ENCODE data around the gene ELMOD2.

ELMOD2 gene

DNA sequence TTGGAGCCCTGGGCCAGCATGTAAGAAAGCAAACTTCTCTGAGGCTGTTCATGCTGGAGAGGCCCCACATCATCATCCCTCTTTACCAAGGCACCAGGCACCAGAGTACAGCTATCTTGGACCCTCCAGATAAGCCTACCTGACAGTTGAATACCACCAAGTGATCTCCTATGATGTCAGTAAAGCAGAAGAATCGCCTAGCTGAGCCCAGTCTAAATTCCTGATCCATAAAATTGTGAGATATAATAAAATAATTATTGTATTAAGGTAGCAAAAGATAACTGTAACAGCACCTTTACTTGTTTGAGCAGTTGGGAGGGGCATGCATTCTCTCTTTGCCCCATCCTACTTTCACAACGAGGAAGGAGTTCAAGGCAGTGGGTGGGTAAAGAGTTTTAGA lies 47.7 kb downstream of the ELMOD2 start:
- no peak overlapping the region for H3K9ac ChIP-seq (ENCODE audit: low read length)
- no peaks in the 10 kb centered on the region for H3K4me1 ChIP-seq (ENCODE audit: low read length)
- TF ChIP-seq, protein P1, sequence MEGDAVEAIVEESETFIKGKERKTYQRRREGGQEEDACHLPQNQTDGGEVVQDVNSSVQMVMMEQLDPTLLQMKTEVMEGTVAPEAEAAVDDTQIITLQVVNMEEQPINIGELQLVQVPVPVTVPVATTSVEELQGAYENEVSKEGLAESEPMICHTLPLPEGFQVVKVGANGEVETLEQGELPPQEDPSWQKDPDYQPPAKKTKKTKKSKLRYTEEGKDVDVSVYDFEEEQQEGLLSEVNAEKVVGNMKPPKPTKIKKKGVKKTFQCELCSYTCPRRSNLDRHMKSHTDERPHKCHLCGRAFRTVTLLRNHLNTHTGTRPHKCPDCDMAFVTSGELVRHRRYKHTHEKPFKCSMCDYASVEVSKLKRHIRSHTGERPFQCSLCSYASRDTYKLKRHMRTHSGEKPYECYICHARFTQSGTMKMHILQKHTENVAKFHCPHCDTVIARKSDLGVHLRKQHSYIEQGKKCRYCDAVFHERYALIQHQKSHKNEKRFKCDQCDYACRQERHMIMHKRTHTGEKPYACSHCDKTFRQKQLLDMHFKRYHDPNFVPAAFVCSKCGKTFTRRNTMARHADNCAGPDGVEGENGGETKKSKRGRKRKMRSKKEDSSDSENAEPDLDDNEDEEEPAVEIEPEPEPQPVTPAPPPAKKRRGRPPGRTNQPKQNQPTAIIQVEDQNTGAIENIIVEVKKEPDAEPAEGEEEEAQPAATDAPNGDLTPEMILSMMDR (IDR thresholded peaks at IDR 0.05; ENCODE audit: low read depth, low read length) = no peak
- no peak for TF ChIP-seq EZH2phosphoT487 (IDR thresholded peaks at IDR 0.05; ENCODE audit: low read depth)
- H3K27me3 ChIP-seq (ENCODE audit: low read depth, low read length) = peaks cover 19% of the 10 kb centered on the region
- no peak overlapping the region for H3K4me3 ChIP-seq (ENCODE audit: low read length)
- no peaks in the 10 kb centered on the region for H4K20me1 ChIP-seq (ENCODE audit: insufficient read depth, low read length)
- peaks cover 11% of the 10 kb centered on the region for H3K9me3 ChIP-seq (ENCODE audit: insufficient read depth, low read length)
- no peaks in the 10 kb centered on the region for H3K36me3 ChIP-seq (replicated peaks; ENCODE audit: low read depth, low read length)
- no peak overlapping the region for H2AFZ ChIP-seq (ENCODE audit: low read depth, low read length)
- no peaks in the 10 kb centered on the region for H3K79me2 ChIP-seq (ENCODE audit: low read length)
- H3K4me2 ChIP-seq (ENCODE audit: low read length) = no peak overlapping the region
- no peak overlapping the region for H3K27ac ChIP-seq (ENCODE audit: low read length)

DNA sequence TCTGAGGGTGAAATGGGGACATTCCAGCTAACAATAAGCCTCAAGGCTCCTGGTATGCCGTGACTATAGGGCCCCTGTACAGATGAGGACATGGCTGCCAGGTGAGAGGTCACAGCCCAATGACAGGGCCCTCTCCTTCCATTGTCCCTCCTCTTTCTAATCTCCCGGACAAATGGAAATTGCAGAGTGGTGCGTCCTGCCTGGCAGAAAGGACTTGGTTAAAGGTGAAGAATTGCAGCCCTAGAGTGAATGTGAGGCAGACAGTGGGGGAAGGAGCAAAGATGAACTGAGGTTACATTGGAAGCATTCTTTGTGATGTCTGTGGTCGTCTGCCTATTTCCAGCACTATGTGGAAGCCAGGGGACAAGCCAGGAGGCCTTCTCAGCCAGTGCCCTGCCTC lies 51.5 kb downstream of the ELMOD2 start:
- TF ChIP-seq EZH2phosphoT487 (IDR thresholded peaks at IDR 0.05; ENCODE audit: low read depth) = no peak
- TF ChIP-seq, protein P1 (IDR thresholded peaks at IDR 0.05; ENCODE audit: low read depth, low read length) = no peak
- H3K27ac ChIP-seq (ENCODE audit: low read length) = no peak overlapping the region
- H3K9me3 ChIP-seq (ENCODE audit: insufficient read depth, low read length) = peaks cover 11% of the 10 kb centered on the region
- H3K79me2 ChIP-seq (ENCODE audit: low read length) = no peaks in the 10 kb centered on the region
- H3K27me3 ChIP-seq (ENCODE audit: low read depth, low read length) = peaks cover 39% of the 10 kb centered on the region
- no peak overlapping the region for H3K4me3 ChIP-seq (ENCODE audit: low read length)
- H3K4me1 ChIP-seq (ENCODE audit: low read length) = no peaks in the 10 kb centered on the region
- no peaks in the 10 kb centered on the region for H4K20me1 ChIP-seq (ENCODE audit: insufficient read depth, low read length)
- H2AFZ ChIP-seq (ENCODE audit: low read depth, low read length) = no peak overlapping the region
- H3K4me2 ChIP-seq (ENCODE audit: low read length) = no peak overlapping the region
- H3K36me3 ChIP-seq (replicated peaks; ENCODE audit: low read depth, low read length) = no peaks in the 10 kb centered on the region
- H3K9ac ChIP-seq (ENCODE audit: low read length) = no peak overlapping the region

DNA sequence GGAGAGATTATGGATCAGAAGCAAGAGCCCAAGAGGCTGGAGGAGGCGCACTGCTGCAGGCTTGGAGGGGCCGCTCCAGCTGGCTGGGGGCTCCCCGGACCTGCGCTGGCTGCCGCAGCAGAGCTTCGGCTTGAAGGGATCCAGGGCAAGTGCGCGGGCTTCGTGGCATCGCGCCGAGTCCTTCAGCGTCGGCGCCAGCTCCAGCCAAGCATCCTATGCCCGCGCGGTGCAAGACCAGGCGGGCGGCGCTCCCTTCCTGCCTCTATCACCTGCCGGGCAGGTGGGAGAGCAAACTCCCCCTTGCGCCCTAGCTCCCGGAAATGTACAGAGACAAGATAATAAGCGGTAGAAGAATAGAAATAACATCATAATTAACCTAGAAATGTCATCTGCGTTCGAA lies 55.3 kb downstream of the ELMOD2 start:
- Histone ChIP-seq H2AFZ (ENCODE audit: low read depth, low read length) (no peak overlapping the region), H3K4me2 (ENCODE audit: low read length) (no peak overlapping the region), H4K20me1 (ENCODE audit: insufficient read depth, low read length) (no peaks in the 10 kb centered on the region), H3K36me3 (replicated peaks; ENCODE audit: low read depth, low read length) (no peaks in the 10 kb centered on the region), H3K79me2 (ENCODE audit: low read length) (no peaks in the 10 kb centered on the region), H3K9ac (ENCODE audit: low read length) (no peak overlapping the region), H3K9me3 (ENCODE audit: insufficient read depth, low read length) (no peaks in the 10 kb centered on the region), H3K4me3 (ENCODE audit: low read length) (no peak overlapping the region), H3K27me3 (ENCODE audit: low read depth, low read length) (peaks cover 35% of the 10 kb centered on the region), H3K4me1 (ENCODE audit: low read length) (no peaks in the 10 kb centered on the region), H3K27ac (ENCODE audit: low read length) (no peak overlapping the region)
- no peak for TF ChIP-seq EZH2phosphoT487 (IDR thresholded peaks at IDR 0.05; ENCODE audit: low read depth)
- TF ChIP-seq, protein P1 (IDR thresholded peaks at IDR 0.05; ENCODE audit: low read depth, low read length) = no peak

DNA sequence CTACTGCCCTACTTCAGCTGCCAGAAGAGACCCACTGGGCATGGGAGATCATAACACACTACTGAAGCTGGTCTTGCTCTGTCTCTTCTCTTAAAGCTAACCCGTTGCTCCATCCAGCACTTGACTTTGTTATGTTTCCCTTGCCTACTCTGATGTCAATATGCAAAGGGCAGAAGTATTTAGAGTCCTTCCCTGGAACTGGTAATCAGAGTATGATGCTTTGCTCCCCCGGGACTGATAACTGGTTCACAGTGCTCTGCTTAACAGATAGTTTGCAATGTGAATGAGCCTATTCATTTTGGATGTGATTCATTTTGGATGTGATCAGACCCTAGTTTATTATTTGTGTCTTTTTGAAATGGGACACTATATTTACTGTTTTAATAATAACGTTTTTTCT lies 57.1 kb downstream of the ELMOD2 start:
- no peak overlapping the region for H3K9ac ChIP-seq (ENCODE audit: low read length)
- no peak overlapping the region for H3K4me3 ChIP-seq (ENCODE audit: low read length)

More for the DNA sequence above, 57.1 kb downstream of the ELMOD2 start:
- Histone ChIP-seq H2AFZ (ENCODE audit: low read depth, low read length) (no peak overlapping the region), H3K79me2 (ENCODE audit: low read length) (no peaks in the 10 kb centered on the region), H4K20me1 (ENCODE audit: insufficient read depth, low read length) (no peaks in the 10 kb centered on the region), H3K4me2 (ENCODE audit: low read length) (no peak overlapping the region), H3K9me3 (ENCODE audit: insufficient read depth, low read length) (no peaks in the 10 kb centered on the region), H3K36me3 (replicated peaks; ENCODE audit: low read depth, low read length) (no peaks in the 10 kb centered on the region), H3K27ac (ENCODE audit: low read length) (no peak overlapping the region), H3K4me1 (ENCODE audit: low read length) (no peaks in the 10 kb centered on the region), H3K27me3 (ENCODE audit: low read depth, low read length) (peaks cover 35% of the 10 kb centered on the region)
- TF ChIP-seq, protein P1 (IDR thresholded peaks at IDR 0.05; ENCODE audit: low read depth, low read length) = no peak
- no peak for TF ChIP-seq EZH2phosphoT487 (IDR thresholded peaks at IDR 0.05; ENCODE audit: low read depth)

All from OCI-LY3 (cell line).